Stimulated activated CD4-positive, alpha-beta T cell treated with anti-CD3 and anti-CD28 coated beads, Interleukin-4, amount 100 ng/mL, for 48 hours (primary cell): Measurements from ENCODE around the gene CACNA2D1.
"Not testable (repeated sequence)": the region's sequence is repeated elsewhere in the genome, so short reads cannot be mapped to it uniquely, and the experiment has no call there.

Source experiments
- DNase-seq, 2 donors: peaks; one replicate each; pipeline ENCODE4 v3.0.0-alpha.2; 2020; ENCODE audit warnings: low read depth in 2 of 2

CACNA2D1 gene

DNA sequence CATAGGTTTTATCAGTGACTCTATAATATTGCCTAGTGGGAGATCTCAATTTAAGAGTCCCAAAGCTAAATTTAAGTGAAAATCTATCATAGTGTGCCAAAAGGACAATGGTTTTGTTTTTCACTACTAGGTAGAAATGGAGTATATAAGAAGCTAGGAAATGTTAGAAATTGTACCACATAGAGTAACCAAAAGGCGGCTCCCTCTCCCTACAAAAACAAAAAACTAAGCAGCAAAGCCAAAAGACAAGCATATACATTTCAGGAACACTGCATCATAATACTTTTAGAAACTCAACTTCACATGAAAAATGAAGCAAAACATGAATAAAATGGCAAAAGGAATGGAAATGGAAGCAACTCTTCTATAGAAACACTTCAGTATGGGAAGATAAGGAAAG lies 271.6 kb downstream of the CACNA2D1 start:
- DNase-seq: no peak

GRCh38 chr7:82167558-82168314 lies 275.8 kb downstream of the CACNA2D1 start:
- DNase-seq: no peak

DNA sequence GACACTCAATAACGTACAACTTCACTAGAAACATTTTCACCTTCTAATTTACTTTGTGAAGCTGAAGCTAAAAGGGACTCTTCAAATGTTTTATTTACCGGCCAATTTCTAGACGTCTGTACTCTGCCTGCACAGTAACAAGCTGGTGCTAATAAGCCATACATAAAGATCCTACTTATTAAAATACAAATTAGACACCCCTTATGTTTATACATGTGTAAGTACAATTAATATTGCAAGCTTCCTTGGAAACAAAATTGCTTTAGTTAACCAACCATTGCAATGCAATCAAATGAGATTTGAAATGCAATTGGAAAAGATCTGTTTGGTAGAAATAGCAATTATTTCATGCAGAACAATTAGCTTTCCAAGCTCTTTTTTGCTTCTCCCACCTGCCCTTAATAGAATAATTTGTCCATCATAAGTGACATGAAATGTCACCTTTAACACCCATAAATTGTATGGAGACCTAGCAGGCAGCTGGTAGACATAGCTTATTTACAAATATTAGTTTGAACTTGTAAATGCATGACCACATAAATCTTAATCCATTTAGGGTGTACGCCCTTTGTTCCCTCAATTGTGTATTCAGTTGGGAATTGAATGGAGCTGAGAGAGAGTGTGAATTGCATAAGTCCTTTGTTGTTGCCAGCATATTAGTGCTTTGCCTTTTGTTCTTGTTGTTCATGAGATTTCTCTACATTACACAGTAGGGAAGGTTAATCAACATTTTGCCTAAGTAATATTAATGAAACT lies 277.1 kb downstream of the CACNA2D1 start:
- DNase-seq: no peak

GRCh38 chr7:82164813-82165212 lies 278.8 kb downstream of the CACNA2D1 start:
- DNase-seq: no peak

GRCh38 chr7:82164410-82164809 lies 279.2 kb downstream of the CACNA2D1 start:
- DNase-seq: no peak

GRCh38 chr7:82163586-82163985 lies 280.0 kb downstream of the CACNA2D1 start:
- DNase-seq: no peak

DNA sequence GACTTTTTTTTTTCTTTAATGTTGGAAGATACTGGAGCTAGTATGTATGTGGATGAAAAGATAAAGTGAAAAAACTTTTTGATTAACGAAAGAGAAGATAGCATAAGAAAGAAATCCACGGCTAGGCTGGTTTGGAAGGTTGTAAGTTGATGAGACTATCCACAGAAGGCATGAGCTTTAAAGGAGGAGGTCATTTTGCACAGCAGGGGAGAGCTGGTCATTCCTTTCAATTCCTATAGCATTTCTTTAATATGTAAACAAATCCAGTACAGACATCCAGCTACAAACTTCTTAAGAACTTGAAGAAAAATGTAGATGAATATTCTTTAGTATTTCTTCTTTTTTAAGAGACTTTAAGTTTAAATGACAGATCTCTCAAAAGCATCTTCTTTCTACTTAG lies 281.3 kb downstream of the CACNA2D1 start:
- no peak for DNase-seq

DNA sequence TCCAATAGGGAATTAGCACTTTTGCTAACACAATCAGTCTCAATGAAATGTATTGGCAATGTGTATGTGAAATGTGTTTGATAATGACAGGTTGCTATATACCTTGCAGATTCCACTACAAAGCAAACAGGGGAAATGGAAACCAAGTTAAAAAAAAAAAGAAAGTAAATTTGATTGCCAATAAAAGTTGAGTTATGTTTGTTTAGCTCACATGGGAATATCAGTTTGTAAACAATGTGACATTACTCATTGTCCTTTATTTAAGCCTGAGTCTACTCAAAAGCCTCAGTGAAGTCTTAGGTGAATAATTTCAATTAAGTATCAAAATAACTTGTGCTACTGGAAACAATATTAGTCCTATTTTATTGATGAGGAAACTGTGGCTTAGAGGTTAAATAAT lies 285.2 kb downstream of the CACNA2D1 start:
- no peak for DNase-seq

DNA sequence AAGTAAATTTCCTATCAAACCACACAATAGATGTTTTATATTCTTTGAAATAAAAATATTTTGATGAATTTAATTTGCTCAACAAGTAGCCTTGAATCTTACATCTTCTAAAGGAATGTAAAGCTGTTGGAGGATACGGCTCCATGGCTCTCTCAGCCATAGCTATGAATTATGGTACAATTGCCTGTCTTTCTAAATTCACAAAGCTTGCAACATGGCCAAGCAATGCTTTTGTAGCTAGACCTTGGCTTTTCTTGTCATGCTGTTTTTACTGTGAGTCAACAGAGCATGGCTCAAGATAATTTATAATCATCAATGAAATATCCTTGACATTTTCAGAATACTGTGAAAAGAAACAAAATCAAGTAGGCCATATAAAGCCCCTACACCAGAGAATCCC lies 286.7 kb downstream of the CACNA2D1 start:
- DNase-seq: no peak

DNA sequence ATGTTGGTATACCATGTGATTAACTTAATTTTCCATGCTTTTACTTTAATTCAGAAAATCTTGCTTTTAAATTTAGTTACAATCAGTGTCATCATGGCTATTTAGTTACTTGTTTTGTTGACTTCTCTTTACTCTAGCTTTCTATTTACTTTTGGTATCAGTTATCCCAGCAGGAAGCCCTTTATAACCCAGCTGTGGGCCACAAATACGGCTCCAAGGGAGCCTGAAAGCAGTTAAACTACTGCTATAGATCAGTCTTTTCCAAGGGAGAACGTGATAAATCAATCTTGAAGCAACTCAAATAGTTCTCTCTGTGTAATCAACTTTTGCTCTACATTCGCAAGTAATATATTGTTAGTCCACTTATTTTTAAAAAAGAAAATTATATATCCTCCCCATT lies 287.4 kb downstream of the CACNA2D1 start:
- no peak for DNase-seq

GRCh38 chr7:82154728-82155127 lies 288.8 kb downstream of the CACNA2D1 start:
- DNase-seq: no peak

DNA sequence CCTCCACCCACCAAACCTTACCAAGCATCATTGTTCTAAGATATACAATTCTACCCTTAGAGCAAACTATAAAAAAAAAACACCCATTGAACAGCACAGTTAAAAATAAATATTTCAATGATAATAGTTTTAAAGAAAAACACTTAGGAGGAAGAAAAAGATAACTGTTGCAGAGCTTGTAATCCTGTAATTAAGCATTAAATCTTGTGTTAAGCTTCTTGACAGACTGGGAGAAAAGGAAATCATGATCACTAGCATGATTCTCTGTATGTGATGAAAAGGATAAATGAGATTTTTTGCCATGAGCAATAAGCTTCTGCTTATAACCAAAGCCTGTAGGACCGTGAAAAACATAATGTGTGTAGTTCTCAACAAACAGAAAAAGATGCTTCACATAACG lies 289.8 kb downstream of the CACNA2D1 start:
- no peak for DNase-seq

DNA sequence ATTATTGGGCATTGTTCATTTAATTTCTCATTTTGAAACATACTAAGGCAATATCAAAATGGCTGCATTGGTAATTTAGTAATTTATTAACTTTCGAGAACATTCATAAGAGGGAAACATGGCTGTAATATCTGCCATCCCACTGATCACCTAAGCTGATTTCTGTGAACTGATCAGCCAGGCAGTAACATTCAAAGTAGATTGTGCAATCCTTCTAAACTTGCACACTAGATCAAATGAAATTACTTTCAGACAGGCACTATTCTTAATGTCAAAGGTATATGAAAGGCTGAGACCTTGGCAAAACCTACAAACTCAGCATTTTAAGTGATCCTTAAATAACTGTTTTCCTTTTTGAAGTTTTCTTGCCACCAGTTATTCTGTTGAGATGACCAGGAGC lies 290.7 kb downstream of the CACNA2D1 start:
- no peak for DNase-seq

- no peak for DNase-seq
These were observed 297.1 kb downstream of the CACNA2D1 start for GRCh38 chr7:82146491-82146890.

- no peak for DNase-seq
These were observed 301.2 kb downstream of the CACNA2D1 start for GRCh38 chr7:82142263-82142864.

- DNase-seq: no peak
These were observed 302.1 kb downstream of the CACNA2D1 start for GRCh38 chr7:82141427-82141826.

- DNase-seq: not testable (repeated sequence)
These were observed 303.0 kb downstream of the CACNA2D1 start for GRCh38 chr7:82140608-82141007.

DNA sequence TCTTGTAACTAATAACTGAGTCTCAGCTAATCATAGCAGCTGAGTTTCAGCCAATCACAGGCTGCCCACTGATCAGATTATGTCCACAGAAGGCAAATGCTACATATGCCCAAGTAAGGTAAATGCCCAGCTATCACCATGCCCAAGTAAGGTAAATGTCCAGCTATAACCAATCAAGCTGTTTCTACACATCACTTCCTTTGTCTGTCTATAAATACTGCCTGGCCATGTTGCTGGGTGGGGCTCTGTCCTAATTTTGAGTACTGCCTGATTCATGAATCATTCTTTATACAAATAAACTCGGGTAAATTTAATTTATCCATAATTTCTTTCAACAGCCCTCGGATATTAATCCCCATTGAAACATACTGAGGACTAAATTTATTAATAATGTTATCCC lies 312.4 kb downstream of the CACNA2D1 start:
- no peak for DNase-seq

- no peak for DNase-seq
These were observed 314.5 kb downstream of the CACNA2D1 start for GRCh38 chr7:82129091-82129490.

DNA sequence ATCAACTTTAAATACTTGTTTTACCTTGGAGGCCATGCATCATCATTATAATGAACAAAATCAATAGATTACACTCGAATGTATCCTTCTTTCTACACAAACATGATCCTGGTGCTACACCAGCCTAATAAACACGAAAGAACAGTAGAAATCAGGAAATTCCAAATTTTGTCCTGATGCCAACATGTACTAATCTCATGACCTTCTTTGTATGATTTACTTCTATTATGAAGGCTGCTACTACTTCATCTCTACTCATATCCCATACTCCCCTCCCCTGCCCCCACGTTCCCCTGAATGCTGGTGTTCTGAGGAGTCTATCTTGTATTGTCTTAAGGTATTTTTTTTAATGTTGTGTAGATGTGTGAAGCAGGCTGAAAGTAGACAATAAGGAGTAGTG lies 315.0 kb downstream of the CACNA2D1 start:
- no peak for DNase-seq

GRCh38 chr7:82126576-82126975 lies 317.0 kb downstream of the CACNA2D1 start:
- no peak for DNase-seq

GRCh38 chr7:82124445-82124844 lies 319.1 kb downstream of the CACNA2D1 start:
- DNase-seq: no peak

GRCh38 chr7:82122275-82122674 lies 321.3 kb downstream of the CACNA2D1 start:
- DNase-seq: no peak
